Omental fat pad (tissue), 4 donors: ENCODE data around the gene WDR43. TPM values are rescaled to one million over a fixed set of nuclear protein-coding genes. Genes with fewer than 3 reads are reported as not detected.

Experiments
- ATAC-seq: fragments of 150-250 bp; one replicate; pipeline ENCODE4 v1.9.1; 2016; ENCODE audit warnings: mild to moderate bottlenecking, moderate library complexity; ENCODE audit not compliant: low FRiP score
- DNase-seq: peaks from one replicate; pipeline ENCODE4 v3.0.0-alpha.2; 2019; ENCODE audit warnings: low spot score
- total RNA-seq, 4 donors: library from RNA; depleted of rRNA; stranded (reverse); fragments of >200 nt; gene quantifications; one replicate each; pipeline ENCODE4 v1.1.0, GENCODE V29; 2016
- TF ChIP-seq, protein P1 (sequence below), 3 donors: fragments of 450-650 bp; IDR thresholded peaks; one replicate each; pipeline ENCODE4 v1.5.1; 2016 to 2017; ENCODE audit warnings: antibody characterized with exemption in 3 of 3, mild to moderate bottlenecking in 3 of 3, moderate library complexity in 2 of 3

The WDR43 gene
- total RNA-seq, 4 donors from 2014 or later: 41.6 to 156 (median 68.3) TPM

DNA sequence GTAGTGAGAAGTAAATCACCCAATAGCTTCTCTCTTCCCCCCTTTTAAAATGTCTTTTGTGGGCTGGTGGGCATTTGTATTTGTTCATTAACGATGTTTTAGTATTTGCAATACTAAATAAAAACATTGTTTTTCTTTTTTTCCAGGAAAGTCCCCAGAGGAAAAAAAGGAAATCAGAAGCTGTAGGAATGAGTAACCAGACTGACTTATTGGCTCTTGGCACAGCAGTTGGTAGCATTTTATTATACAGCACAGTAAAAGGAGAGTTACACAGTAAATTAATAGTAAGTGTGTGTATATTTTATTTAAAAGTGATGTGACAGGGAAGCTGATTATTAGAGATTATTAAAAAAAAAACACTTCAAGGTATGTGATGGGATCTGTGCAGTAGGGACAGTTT, 7.4 kb downstream of the WDR43 start:
- TF ChIP-seq, protein P1, sequence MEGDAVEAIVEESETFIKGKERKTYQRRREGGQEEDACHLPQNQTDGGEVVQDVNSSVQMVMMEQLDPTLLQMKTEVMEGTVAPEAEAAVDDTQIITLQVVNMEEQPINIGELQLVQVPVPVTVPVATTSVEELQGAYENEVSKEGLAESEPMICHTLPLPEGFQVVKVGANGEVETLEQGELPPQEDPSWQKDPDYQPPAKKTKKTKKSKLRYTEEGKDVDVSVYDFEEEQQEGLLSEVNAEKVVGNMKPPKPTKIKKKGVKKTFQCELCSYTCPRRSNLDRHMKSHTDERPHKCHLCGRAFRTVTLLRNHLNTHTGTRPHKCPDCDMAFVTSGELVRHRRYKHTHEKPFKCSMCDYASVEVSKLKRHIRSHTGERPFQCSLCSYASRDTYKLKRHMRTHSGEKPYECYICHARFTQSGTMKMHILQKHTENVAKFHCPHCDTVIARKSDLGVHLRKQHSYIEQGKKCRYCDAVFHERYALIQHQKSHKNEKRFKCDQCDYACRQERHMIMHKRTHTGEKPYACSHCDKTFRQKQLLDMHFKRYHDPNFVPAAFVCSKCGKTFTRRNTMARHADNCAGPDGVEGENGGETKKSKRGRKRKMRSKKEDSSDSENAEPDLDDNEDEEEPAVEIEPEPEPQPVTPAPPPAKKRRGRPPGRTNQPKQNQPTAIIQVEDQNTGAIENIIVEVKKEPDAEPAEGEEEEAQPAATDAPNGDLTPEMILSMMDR (IDR thresholded peaks at IDR 0.05): no peak
- DNase-seq (no peak), ATAC-seq (no peak)

DNA sequence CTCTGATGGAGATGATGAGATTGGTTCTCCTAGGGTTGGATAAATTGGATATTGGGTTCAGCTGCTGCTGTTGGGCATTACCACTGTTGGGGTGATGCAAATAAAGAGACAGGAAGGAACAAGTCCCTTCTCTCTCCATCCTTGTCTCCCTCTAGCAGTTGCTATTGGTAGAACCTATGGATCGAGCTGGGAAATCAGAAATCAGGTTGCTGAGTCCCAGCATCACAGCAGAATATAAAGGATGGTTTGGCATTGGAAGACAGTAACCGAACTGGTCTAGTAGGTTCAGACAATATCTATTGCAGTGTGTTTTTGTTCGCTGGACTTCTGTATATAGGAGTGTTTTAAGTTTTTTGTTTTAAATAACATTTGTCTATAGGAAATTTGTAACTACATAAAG, 8.1 kb downstream of the WDR43 start:
- ATAC-seq (no peak), DNase-seq (no peak)
- TF ChIP-seq, protein P1 (IDR thresholded peaks at IDR 0.05): no peak

DNA sequence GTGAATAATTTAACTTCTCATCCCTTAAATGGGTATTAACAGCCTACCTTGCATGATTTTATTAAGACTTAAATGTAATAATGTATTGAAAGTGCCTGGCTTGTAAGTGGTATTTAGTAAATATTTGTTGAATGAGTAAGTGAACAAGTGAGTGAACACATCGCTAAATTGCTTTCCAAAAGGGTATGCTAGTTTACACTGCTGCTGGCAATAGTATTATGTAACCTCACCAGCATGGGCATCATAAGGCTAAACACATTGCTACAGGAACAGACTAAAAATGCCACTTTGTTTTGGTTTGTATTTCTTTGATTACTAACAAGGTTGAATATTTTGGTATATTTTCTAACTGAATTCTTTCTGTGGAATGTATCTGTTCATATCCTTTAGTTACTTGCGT, 9.8 kb downstream of the WDR43 start:
- peak; percentile 63 for ATAC-seq
- TF ChIP-seq, protein P1 (IDR thresholded peaks at IDR 0.05): no peak
- DNase-seq: no peak

DNA sequence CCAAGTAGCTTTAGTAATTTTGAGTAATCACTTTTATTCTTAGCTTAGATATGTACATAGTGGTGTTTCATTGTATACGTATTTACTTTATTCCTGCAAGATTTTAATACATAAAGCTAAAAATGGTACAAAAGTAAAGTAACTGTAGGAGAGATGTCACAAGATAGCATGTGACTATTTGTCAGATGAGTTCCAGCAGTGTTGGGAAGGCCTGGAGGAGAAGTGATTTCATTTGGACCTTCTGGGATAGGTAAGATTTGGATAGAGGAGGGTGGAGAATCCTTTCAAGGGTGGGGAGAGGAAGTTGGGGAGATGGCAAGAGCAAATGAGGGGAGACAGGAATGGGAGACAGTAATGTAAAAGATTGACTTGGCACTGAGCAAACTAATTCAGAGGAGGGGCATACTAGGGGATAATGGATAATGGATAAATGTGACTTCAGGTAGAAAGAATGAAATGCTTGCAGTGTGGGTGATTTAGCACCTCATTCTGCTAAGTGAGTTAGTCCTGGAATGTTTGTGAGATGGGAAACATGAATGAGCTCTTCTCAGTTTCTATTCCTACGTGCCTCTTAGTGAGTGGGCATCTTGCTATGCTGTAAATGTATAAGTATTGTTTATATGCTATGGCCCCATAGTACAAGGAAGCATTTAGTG, 10.5 kb downstream of the WDR43 start:
- DNase-seq: no peak
- ATAC-seq: no peak
- TF ChIP-seq, protein P1 (IDR thresholded peaks at IDR 0.05): no peak

DNA sequence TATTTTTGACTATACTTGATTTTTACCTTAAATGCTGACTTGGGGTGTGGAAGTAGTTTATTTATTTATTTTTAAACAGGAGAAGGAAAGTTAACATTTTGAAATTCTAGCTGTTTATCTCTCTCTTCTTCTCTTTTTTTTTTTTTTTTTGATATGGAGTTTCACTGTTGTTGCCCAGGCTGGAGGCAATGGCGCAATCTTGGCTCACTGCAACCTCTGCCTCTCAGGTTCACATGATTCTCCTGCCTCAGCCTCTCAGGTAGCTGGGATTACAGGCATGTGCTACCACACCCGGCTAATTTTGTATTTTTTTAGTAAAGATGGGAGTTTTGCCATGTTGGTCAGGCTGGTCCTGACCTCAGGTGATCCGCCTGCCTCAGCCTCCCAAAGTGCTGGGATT, 11.1 kb downstream of the WDR43 start:
- no peak for DNase-seq
- TF ChIP-seq, protein P1 (IDR thresholded peaks at IDR 0.05): no peak
- no peak for ATAC-seq

DNA sequence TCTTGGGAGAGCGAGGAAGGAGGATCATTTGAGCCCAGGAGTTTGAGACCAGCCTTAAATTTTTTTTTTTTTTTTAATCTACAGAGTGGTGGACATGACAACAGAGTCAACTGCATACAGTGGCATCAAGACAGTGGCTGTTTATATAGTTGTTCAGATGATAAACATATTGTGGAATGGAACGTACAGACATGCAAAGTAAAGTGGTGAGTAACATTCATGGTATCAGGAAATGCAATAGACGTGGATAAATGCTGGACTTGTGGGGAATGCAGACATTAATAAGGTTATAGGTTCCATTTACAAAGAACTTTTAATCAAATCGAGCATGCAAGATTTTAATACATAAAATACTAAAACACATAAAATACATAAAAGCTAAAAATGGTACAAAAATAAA, 11.9 kb downstream of the WDR43 start:
- no peak for ATAC-seq
- TF ChIP-seq, protein P1 (IDR thresholded peaks at IDR 0.05): no peak
- DNase-seq: no peak

DNA sequence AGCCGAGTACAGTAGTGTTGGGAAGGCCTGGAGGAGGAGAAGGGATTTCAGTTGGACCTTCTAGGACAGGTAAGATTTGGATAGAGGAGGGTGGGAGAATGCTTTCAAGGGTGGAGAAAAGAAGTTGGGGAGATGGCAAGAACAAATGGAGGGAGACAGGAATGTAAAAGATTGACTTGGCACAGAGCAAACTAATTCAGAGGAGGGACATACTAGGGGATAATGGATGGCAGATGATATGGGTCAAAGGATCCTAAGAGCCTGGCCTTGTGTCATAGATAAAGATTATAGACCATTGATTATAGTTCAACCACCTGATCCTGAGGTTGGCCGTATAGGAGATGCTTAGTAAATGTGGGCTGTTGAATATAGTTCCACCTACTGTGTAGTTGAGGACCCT, 12.4 kb downstream of the WDR43 start:
- TF ChIP-seq, protein P1 (IDR thresholded peaks at IDR 0.05): no peak

More for the DNA sequence above, 12.4 kb downstream of the WDR43 start:
- no peak for ATAC-seq
- DNase-seq: no peak
